ENCODE data around the gene TTC3. TPM values are rescaled to one million over a fixed set of nuclear protein-coding genes. Genes with fewer than 3 reads are reported as not detected.

TTC3 gene
- polyA plus RNA-seq, 1 donor from 2014 or later = 332 TPM

DNA sequence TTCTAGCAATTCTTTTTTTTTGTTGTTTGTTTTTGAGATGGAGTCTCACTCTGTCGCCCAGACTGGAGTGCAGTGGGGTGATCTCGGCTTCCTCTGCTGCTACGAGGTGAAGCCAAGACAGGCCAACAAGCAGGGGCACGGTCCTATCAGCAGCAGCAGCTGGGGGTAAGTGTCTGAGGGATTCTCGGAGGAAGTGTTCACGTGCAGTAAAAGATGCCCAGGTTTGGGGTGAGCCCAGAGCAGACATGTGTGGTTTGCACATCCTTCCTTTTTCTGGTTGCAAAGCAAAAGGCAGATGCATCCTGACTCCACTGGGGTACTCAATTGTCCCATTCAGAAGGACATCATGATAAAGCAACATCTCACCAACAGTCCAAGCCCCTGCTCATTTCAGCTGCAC is 27.9 kb upstream of the TTC3 start:
- Histone ChIP-seq H3K9ac (ENCODE audit: low read length) (no peak overlapping the region), H3K9me2 (ENCODE audit: insufficient read depth, low read length) (no peaks in the 10 kb centered on the region), H3K27me3 (ENCODE audit: insufficient read depth, low read depth, low read length) (no peaks in the 10 kb centered on the region), H3K9me3 (ENCODE audit: low read length) (no peaks in the 10 kb centered on the region), H3K36me3 (ENCODE audit: insufficient read depth, low read length) (no peaks in the 10 kb centered on the region), H3K79me2 (replicated peaks; ENCODE audit: insufficient read depth, low read length) (no peaks in the 10 kb centered on the region), H3K4me2 (ENCODE audit: low read length) (no peak overlapping the region), H3K4me3 (ENCODE audit: low read length) (no peak overlapping the region), H3F3A (ENCODE audit: insufficient read depth, low read length, poor library complexity, severe bottlenecking) (no peaks in the 10 kb centered on the region), H4K20me1 (ENCODE audit: insufficient read depth) (no peaks in the 10 kb centered on the region), H3K27ac (ENCODE audit: low read length) (no peak overlapping the region), H2AFZ (ENCODE audit: low read depth, low read length) (no peak overlapping the region)
- TF ChIP-seq REST (IDR thresholded peaks at IDR 0.05; ENCODE audit: borderline replicate concordance) (no peak), SMC3 (conservative IDR thresholded peaks at IDR 0.05; ENCODE audit: poor library complexity) (no peak), MXI1 (conservative IDR thresholded peaks at IDR 0.05; ENCODE audit: poor library complexity, severe bottlenecking) (no peak), RAD21 (conservative IDR thresholded peaks at IDR 0.05) (no peak), POLR2AphosphoS5 (IDR thresholded peaks at IDR 0.05) (no peak), EP300 (conservative IDR thresholded peaks at IDR 0.05; ENCODE audit: poor library complexity, severe bottlenecking) (no peak), EZH2 (IDR thresholded peaks at IDR 0.05; ENCODE audit: borderline replicate concordance, insufficient read depth, low read length, poor library complexity, severe bottlenecking) (no peak), TAF1 (IDR thresholded peaks at IDR 0.05; ENCODE audit: low read depth) (no peak)
- TF ChIP-seq, protein P1, sequence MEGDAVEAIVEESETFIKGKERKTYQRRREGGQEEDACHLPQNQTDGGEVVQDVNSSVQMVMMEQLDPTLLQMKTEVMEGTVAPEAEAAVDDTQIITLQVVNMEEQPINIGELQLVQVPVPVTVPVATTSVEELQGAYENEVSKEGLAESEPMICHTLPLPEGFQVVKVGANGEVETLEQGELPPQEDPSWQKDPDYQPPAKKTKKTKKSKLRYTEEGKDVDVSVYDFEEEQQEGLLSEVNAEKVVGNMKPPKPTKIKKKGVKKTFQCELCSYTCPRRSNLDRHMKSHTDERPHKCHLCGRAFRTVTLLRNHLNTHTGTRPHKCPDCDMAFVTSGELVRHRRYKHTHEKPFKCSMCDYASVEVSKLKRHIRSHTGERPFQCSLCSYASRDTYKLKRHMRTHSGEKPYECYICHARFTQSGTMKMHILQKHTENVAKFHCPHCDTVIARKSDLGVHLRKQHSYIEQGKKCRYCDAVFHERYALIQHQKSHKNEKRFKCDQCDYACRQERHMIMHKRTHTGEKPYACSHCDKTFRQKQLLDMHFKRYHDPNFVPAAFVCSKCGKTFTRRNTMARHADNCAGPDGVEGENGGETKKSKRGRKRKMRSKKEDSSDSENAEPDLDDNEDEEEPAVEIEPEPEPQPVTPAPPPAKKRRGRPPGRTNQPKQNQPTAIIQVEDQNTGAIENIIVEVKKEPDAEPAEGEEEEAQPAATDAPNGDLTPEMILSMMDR (IDR thresholded peaks at IDR 0.05; ENCODE audit: poor library complexity, severe bottlenecking) = no peak

- H3K9me2 ChIP-seq (ENCODE audit: insufficient read depth, low read length) = no peaks in the 10 kb centered on the region
- no peaks in the 10 kb centered on the region for H4K20me1 ChIP-seq (ENCODE audit: insufficient read depth)
- H3K4me3 ChIP-seq (ENCODE audit: low read length) = no peak overlapping the region
- no peak overlapping the region for H3K9ac ChIP-seq (ENCODE audit: low read length)
- no peaks in the 10 kb centered on the region for H3K27me3 ChIP-seq (ENCODE audit: insufficient read depth, low read depth, low read length)
- no peak overlapping the region for H2AFZ ChIP-seq (ENCODE audit: low read depth, low read length)
- H3K4me2 ChIP-seq (ENCODE audit: low read length) = no peak overlapping the region
- no peaks in the 10 kb centered on the region for H3F3A ChIP-seq (ENCODE audit: insufficient read depth, low read length, poor library complexity, severe bottlenecking)
- H3K9me3 ChIP-seq (ENCODE audit: low read length) = no peaks in the 10 kb centered on the region
- no peaks in the 10 kb centered on the region for H3K36me3 ChIP-seq (ENCODE audit: insufficient read depth, low read length)
- TF ChIP-seq, protein P1 (IDR thresholded peaks at IDR 0.05; ENCODE audit: poor library complexity, severe bottlenecking) = no peak
- no peak overlapping the region for H3K27ac ChIP-seq (ENCODE audit: low read length)
- no peaks in the 10 kb centered on the region for H3K79me2 ChIP-seq (replicated peaks; ENCODE audit: insufficient read depth, low read length)
Observed at GRCh38 chr21:37045556-37045955, 27.5 kb upstream of the TTC3 start.

Data from neural cell (in vitro differentiated cells).